Neural crest cell (in vitro differentiated cells): Measurements from ENCODE around the gene PRPF31. TPM values are rescaled to one million over a fixed set of nuclear protein-coding genes. Genes with fewer than 3 reads are reported as not detected.
"Not testable (repeated sequence)": the region's sequence is repeated elsewhere in the genome, so short reads cannot be mapped to it uniquely, and the experiment has no call there.

Experiments used
- DNase-seq: peaks from one replicate; pipeline ENCODE4 v3.0.0; 2021; ENCODE audit warnings: low read depth, mixed read lengths, low spot score
- H3K27ac Mint-ChIP-seq: one replicate; pipeline ENCODE4 v1.8.0; 2021; ENCODE audit warnings: mild to moderate bottlenecking, mixed read lengths; ENCODE audit not compliant: unreplicated experiment
- H3K27me3 Mint-ChIP-seq: 2 replicates; pipeline ENCODE4 v1.8.0; 2021; ENCODE audit warnings: low read depth, mild to moderate bottlenecking, mixed read lengths
- H3K36me3 Mint-ChIP-seq: 2 replicates; pipeline ENCODE4 v1.8.0; 2021; ENCODE audit warnings: low read depth, mild to moderate bottlenecking, mixed read lengths
- H3K4me1 Mint-ChIP-seq: 2 replicates; pipeline ENCODE4 v1.8.0; 2021; ENCODE audit warnings: mixed read lengths
- H3K4me3 Mint-ChIP-seq: one replicate; pipeline ENCODE4 v1.8.0; 2021; ENCODE audit warnings: mild to moderate bottlenecking, mixed read lengths
- H3K9me3 Mint-ChIP-seq: 2 replicates; pipeline ENCODE4 v1.8.0; 2021; ENCODE audit warnings: mixed read lengths
- CTCF ChIP-seq: fragments of 200-600 bp; sonication (generic); conservative IDR thresholded peaks from 2 replicates; pipeline ENCODE4 v1.5.0; 2021; ENCODE audit warnings: antibody characterized with exemption, mild to moderate bottlenecking
- total RNA-seq: library from RNA; stranded (reverse); gene quantifications from 2 replicates; pipeline ENCODE4 v1.2.1, GENCODE V29; 2021

Gene PRPF31
- total RNA-seq, 1 donor from 2014 or later, result 94.8 TPM

- Mint-ChIP-seq H3K4me1 (no peaks in the 10 kb centered on the region), H3K27ac (no peak overlapping the region), H3K27me3 (peaks cover 17% of the 10 kb centered on the region), H3K9me3 (no peaks in the 10 kb centered on the region), H3K4me3 (no peak overlapping the region), H3K36me3 (peaks cover under 1% of the 10 kb centered on the region)
- no peak for TF ChIP-seq CTCF
- no peak for DNase-seq
These were observed 53.7 kb downstream of the PRPF31 start for GRCh38 chr19:54169149-54169740.

GRCh38 chr19:54171736-54172431 is 56.3 kb downstream of the PRPF31 start:
- H3K4me3 Mint-ChIP-seq, result peak overlapping the region; percentile 3
- DNase-seq, H3K27ac Mint-ChIP-seq, H3K4me1 Mint-ChIP-seq, H3K9me3 Mint-ChIP-seq, H3K27me3 Mint-ChIP-seq, H3K36me3 Mint-ChIP-seq: not testable (repeated sequence)

GRCh38 chr19:54172471-54173358 is 57.2 kb downstream of the PRPF31 start, which contains the start of gene TMC4:
TMC4 (minus strand) TSS chr19:54173160; CDS start chr19:54173117, 43 bp downstream.
- no peak for DNase-seq
- H3K9me3 Mint-ChIP-seq, result no peaks in the 10 kb centered on the region
- no peaks in the 10 kb centered on the region for H3K36me3 Mint-ChIP-seq
- no peak for TF ChIP-seq CTCF
- H3K4me1 Mint-ChIP-seq, result no peaks in the 10 kb centered on the region
- peaks cover 10% of the 10 kb centered on the region for H3K27me3 Mint-ChIP-seq
- peak within 1 kb of the TSS; percentile 69 for H3K4me3 Mint-ChIP-seq
- H3K27ac Mint-ChIP-seq, result no peak within 1 kb of the TSS

GRCh38 chr19:54173359-54173699 is 57.8 kb downstream of the PRPF31 start:
- Mint-ChIP-seq H3K27me3 (peaks cover 13% of the 10 kb centered on the region), H3K4me1 (peaks cover 4% of the 10 kb centered on the region), H3K9me3 (no peaks in the 10 kb centered on the region), H3K4me3 (no peak overlapping the region), H3K36me3 (peaks cover 4% of the 10 kb centered on the region), H3K27ac (no peak overlapping the region)
- no peak for TF ChIP-seq CTCF
- no peak for DNase-seq

- no peak for DNase-seq
- Mint-ChIP-seq H3K27me3 (peaks cover 14% of the 10 kb centered on the region), H3K4me3 (peak overlapping the region; percentile 38), H3K36me3 (peaks cover 5% of the 10 kb centered on the region), H3K4me1 (peaks cover 10% of the 10 kb centered on the region), H3K27ac (no peak overlapping the region), H3K9me3 (no peaks in the 10 kb centered on the region)
- TF ChIP-seq CTCF, result no peak
These were observed 58.6 kb downstream of the PRPF31 start for GRCh38 chr19:54173951-54174834.
